SH-SY5Y (cell line): ENCODE measurements around the gene NUCKS1.

Experiments
- GATA2 ChIP-seq: IDR thresholded peaks from 2 replicates; pipeline ENCODE4 v1.6.1; 2011; ENCODE audit warnings: mild to moderate bottlenecking, low read depth, low read length
- GATA3 ChIP-seq: IDR thresholded peaks from 2 replicates; pipeline ENCODE4 v1.6.1; 2011; ENCODE audit warnings: low read depth, mild to moderate bottlenecking, low read length, moderate library complexity

- TF ChIP-seq GATA2 (no peak), GATA3 (no peak)
Observed at GRCh38 chr1:205733438-205734175, 16.4 kb downstream of the NUCKS1 start.
